Neural cell (in vitro differentiated cells): ENCODE measurements around the gene FGF21. TPM values are rescaled to one million over a fixed set of nuclear protein-coding genes. Genes with fewer than 3 reads are reported as not detected.

ENCODE experiments used
- H2AFZ ChIP-seq: fragments of 200-600, 300-800 bp; sonication (generic), shearing (Covaris generic); 2 replicates; pipeline ENCODE4 v1.6.0; 2014; ENCODE audit warnings: low read depth, mild to moderate bottlenecking, antibody characterized with exemption, low read length, moderate library complexity
- H3F3A ChIP-seq: fragments of 200-600 bp; shearing (Covaris generic); 2 replicates; pipeline ENCODE4 v1.6.1; 2016; ENCODE audit warnings: mild to moderate bottlenecking, moderate library complexity, mixed read lengths, antibody characterized with exemption, low read length; ENCODE audit not compliant: insufficient read depth, poor library complexity, severe bottlenecking
- H3K27ac ChIP-seq: fragments of 200-600, 300-800 bp; sonication (generic), shearing (Covaris generic); 2 replicates; pipeline ENCODE4 v1.5.1; 2014; ENCODE audit warnings: mild to moderate bottlenecking, low read length, moderate library complexity
- H3K27me3 ChIP-seq: fragments of 300-800, 200-600 bp; sonication (generic), shearing (Covaris generic); 2 replicates; pipeline ENCODE4 v1.6.0; 2014; ENCODE audit warnings: mild to moderate bottlenecking, low read depth, low read length, moderate library complexity; ENCODE audit not compliant: insufficient read depth
- H3K36me3 ChIP-seq: fragments of 300-800, 200-600 bp; sonication (generic), shearing (Covaris generic); 2 replicates; pipeline ENCODE4 v1.5.1; 2014; ENCODE audit warnings: mild to moderate bottlenecking, antibody characterized with exemption, low read length, moderate library complexity; ENCODE audit not compliant: insufficient read depth
- H3K4me2 ChIP-seq: fragments of 300-800, 200-600 bp; sonication (generic), shearing (Covaris generic); 2 replicates; pipeline ENCODE4 v1.6.0; 2014; ENCODE audit warnings: mild to moderate bottlenecking, low read length
- H3K4me3 ChIP-seq: fragments of 300-800, 200-600 bp; sonication (generic), shearing (Covaris generic); 2 replicates; pipeline ENCODE4 v1.5.1; 2014; ENCODE audit warnings: mild to moderate bottlenecking, low read length, moderate library complexity
- H3K79me2 ChIP-seq: fragments of 200-600 bp; shearing (Covaris generic); replicated peaks from 2 replicates; pipeline ENCODE4 v1.6.0; 2014; ENCODE audit warnings: mild to moderate bottlenecking, low read length, moderate library complexity; ENCODE audit not compliant: insufficient read depth
- H3K9ac ChIP-seq: fragments of 300-800, 200-600 bp; sonication (generic), shearing (Covaris generic); 2 replicates; pipeline ENCODE4 v1.6.1; 2016; ENCODE audit warnings: mild to moderate bottlenecking, low read length, mixed read lengths
- H3K9me2 ChIP-seq: fragments of 200-600 bp; shearing (Covaris generic); 2 replicates; pipeline ENCODE4 v1.6.1; 2016; ENCODE audit warnings: mild to moderate bottlenecking, low read length, mixed read lengths; ENCODE audit not compliant: insufficient read depth
- H3K9me3 ChIP-seq: fragments of 200-600, 300-800 bp; sonication (generic), shearing (Covaris generic); 2 replicates; pipeline ENCODE4 v1.6.1; 2016; ENCODE audit warnings: mild to moderate bottlenecking, mixed run types, low read length, moderate library complexity, mixed read lengths
- H4K20me1 ChIP-seq: fragments of 200-600 bp; shearing (Covaris generic); 2 replicates; pipeline ENCODE4 v1.6.1; 2016; ENCODE audit warnings: mild to moderate bottlenecking, mixed run types; ENCODE audit not compliant: insufficient read depth
- CTCF ChIP-seq: fragments of 450-650 bp; IDR thresholded peaks from 2 replicates; pipeline ENCODE4 v1.5.1; 2014; ENCODE audit warnings: antibody characterized with exemption, mild to moderate bottlenecking, moderate library complexity; ENCODE audit not compliant: poor library complexity, severe bottlenecking
- EP300 ChIP-seq: fragments of 450-650 bp; conservative IDR thresholded peaks from 2 replicates; pipeline ENCODE4 v1.6.1; 2014; ENCODE audit warnings: antibody characterized with exemption, mild to moderate bottlenecking, moderate library complexity; ENCODE audit not compliant: poor library complexity, severe bottlenecking
- EZH2 ChIP-seq: fragments of 200-600, 300-800 bp; shearing (Covaris generic), sonication (generic); IDR thresholded peaks from 2 replicates; pipeline ENCODE4 v1.6.1; 2014; ENCODE audit warnings: antibody characterized with exemption, low read length, borderline replicate concordance, mild to moderate bottlenecking; ENCODE audit not compliant: insufficient read depth, poor library complexity, severe bottlenecking
- MXI1 ChIP-seq: fragments of 450-650 bp; conservative IDR thresholded peaks from 2 replicates; pipeline ENCODE4 v1.6.1; 2014; ENCODE audit warnings: antibody characterized with exemption, mild to moderate bottlenecking; ENCODE audit not compliant: poor library complexity, severe bottlenecking
- POLR2AphosphoS5 ChIP-seq: IDR thresholded peaks from 2 replicates; pipeline ENCODE4 v1.6.1; 2012
- RAD21 ChIP-seq: fragments of 450-650 bp; conservative IDR thresholded peaks from 2 replicates; pipeline ENCODE4 v1.6.1; 2014; ENCODE audit warnings: antibody characterized with exemption, mild to moderate bottlenecking, moderate library complexity
- REST ChIP-seq: IDR thresholded peaks from 2 replicates; pipeline ENCODE4 v1.6.1; 2012; ENCODE audit warnings: borderline replicate concordance
- SMC3 ChIP-seq: fragments of 450-650 bp; conservative IDR thresholded peaks from 2 replicates; pipeline ENCODE4 v1.6.1; 2014; ENCODE audit warnings: antibody characterized with exemption, mild to moderate bottlenecking, moderate library complexity; ENCODE audit not compliant: poor library complexity
- TAF1 ChIP-seq: IDR thresholded peaks from 2 replicates; pipeline ENCODE4 v1.6.1; 2012; ENCODE audit warnings: low read depth
- polyA plus RNA-seq: library from polyadenylated mRNA; depleted of rRNA; stranded (reverse); fragments of >200 nt; gene quantifications from 2 replicates; pipeline ENCODE4 v1.2.3, GENCODE V29; 2014

Gene FGF21
- polyA plus RNA-seq, 1 donor from 2014 or later, result not detected

GRCh38 chr19:48713864-48714755 lies 41.2 kb upstream of the FGF21 start:
- Histone ChIP-seq H3K9me2 (no peaks in the 10 kb centered on the region), H3K27ac (peak overlapping the region; percentile 56), H3K4me3 (peak overlapping the region; percentile 87), H2AFZ (peak overlapping the region; percentile 60), H3K27me3 (no peaks in the 10 kb centered on the region), H3K4me2 (peak overlapping the region; percentile 79), H3K9ac (peak overlapping the region; percentile 74), H3K9me3 (no peaks in the 10 kb centered on the region), H3K79me2 (no peaks in the 10 kb centered on the region), H3K36me3 (no peaks in the 10 kb centered on the region), H3F3A (no peaks in the 10 kb centered on the region), H4K20me1 (no peaks in the 10 kb centered on the region)
- TF ChIP-seq EP300, result no peak
- TF ChIP-seq SMC3, result peak; percentile 48
- TF ChIP-seq TAF1, result no peak
- TF ChIP-seq EZH2, result no peak
- peak; percentile 40 for TF ChIP-seq CTCF
- TF ChIP-seq REST, result peak; percentile 29
- peak; percentile 76 for TF ChIP-seq POLR2AphosphoS5
- peak; percentile 57 for TF ChIP-seq MXI1
- peak; percentile 32 for TF ChIP-seq RAD21

GRCh38 chr19:48714759-48715675 lies 40.3 kb upstream of the FGF21 start:
- Histone ChIP-seq H3K9me2 (no peaks in the 10 kb centered on the region), H4K20me1 (no peaks in the 10 kb centered on the region), H3K9me3 (no peaks in the 10 kb centered on the region), H2AFZ (peak overlapping the region; percentile 60), H3K79me2 (no peaks in the 10 kb centered on the region), H3K4me3 (peak overlapping the region; percentile 87), H3F3A (no peaks in the 10 kb centered on the region), H3K27me3 (no peaks in the 10 kb centered on the region), H3K9ac (peak overlapping the region; percentile 65), H3K36me3 (no peaks in the 10 kb centered on the region), H3K27ac (peak overlapping the region; percentile 56), H3K4me2 (peak overlapping the region; percentile 51)
- TF ChIP-seq EP300 (no peak), POLR2AphosphoS5 (no peak), SMC3 (no peak), MXI1 (no peak), REST (no peak), TAF1 (no peak), CTCF (no peak), RAD21 (no peak), EZH2 (no peak)
